Fibroblast of lung (primary cell): ENCODE data around the gene NAT10.

Source experiments
- EZH2 ChIP-seq: IDR thresholded peaks from 2 replicates; pipeline ENCODE4 v1.5.1; 2012; ENCODE audit warnings: low read length, control low read depth, mild to moderate bottlenecking; ENCODE audit errors: missing control alignments
- TF ChIP-seq, protein P1 (sequence below), 2 donors: IDR thresholded peaks in 1 of 2; conservative IDR thresholded peaks in 1 of 2; 1 replicate in 1 of 2; 2 replicates in 1 of 2; pipeline ENCODE4 v1.5.1; 2011 to 2012; ENCODE audit warnings: low read length in 2 of 2, control low read depth in 1 of 2, inconsistent platforms in 1 of 2, low read depth in 1 of 2, mild to moderate bottlenecking in 1 of 2

DNA sequence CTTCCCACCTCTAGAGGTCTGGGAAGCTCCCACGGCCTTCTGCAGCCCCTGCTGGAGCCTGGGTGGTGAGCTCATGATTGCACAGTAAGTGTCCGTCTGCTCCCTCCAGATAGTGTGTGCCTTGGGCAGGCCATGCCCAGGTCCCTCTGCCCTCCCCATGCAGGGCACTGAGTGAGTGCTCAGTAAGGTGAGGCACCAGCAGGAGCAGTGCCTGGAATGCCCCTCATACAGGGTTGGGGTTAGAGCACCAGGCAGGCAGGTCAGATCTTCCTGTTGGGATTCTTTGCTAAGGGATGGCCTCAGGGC lies 50.3 kb downstream of the NAT10 start:
- TF ChIP-seq, protein P1, sequence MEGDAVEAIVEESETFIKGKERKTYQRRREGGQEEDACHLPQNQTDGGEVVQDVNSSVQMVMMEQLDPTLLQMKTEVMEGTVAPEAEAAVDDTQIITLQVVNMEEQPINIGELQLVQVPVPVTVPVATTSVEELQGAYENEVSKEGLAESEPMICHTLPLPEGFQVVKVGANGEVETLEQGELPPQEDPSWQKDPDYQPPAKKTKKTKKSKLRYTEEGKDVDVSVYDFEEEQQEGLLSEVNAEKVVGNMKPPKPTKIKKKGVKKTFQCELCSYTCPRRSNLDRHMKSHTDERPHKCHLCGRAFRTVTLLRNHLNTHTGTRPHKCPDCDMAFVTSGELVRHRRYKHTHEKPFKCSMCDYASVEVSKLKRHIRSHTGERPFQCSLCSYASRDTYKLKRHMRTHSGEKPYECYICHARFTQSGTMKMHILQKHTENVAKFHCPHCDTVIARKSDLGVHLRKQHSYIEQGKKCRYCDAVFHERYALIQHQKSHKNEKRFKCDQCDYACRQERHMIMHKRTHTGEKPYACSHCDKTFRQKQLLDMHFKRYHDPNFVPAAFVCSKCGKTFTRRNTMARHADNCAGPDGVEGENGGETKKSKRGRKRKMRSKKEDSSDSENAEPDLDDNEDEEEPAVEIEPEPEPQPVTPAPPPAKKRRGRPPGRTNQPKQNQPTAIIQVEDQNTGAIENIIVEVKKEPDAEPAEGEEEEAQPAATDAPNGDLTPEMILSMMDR (conservative IDR thresholded peaks at IDR 0.05 in 1 of 2, IDR thresholded peaks at IDR 0.05 in 1 of 2; ENCODE audit: low read depth in 1 of 2, low read length in 2 of 2), result no peak
- TF ChIP-seq EZH2, result no peak
